ENCODE measurements around the gene PRKACG. TPM values are rescaled to one million over a fixed set of nuclear protein-coding genes. Genes with fewer than 3 reads are reported as not detected.

The PRKACG gene
- polyA plus RNA-seq, 1 donor from 2014 or later, result not detected

DNA sequence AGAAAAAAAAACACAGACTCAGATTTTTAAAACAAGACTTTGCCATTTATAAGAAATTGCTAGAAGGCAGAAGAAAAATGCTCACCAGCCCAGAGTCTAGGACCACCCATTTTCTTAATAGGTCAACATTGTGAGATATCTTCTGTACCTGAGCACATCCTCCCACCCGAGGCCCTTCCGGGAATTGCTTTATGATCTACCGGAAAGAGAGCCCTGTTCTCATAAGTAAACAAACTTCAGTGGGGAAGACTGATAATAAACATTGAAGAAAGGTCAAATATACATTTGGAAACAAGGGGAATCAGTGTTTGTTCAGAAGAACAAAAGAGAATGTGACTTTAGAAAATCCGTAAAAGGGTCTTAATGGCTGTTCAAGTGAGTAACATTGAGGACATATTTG, 44.4 kb downstream of the PRKACG start:
- Histone ChIP-seq H2AFZ (ENCODE audit: low read depth, low read length) (no peak overlapping the region), H3K79me2 (replicated peaks; ENCODE audit: insufficient read depth, low read length) (no peaks in the 10 kb centered on the region), H3K9me2 (ENCODE audit: insufficient read depth, low read length) (no peaks in the 10 kb centered on the region), H3K9ac (ENCODE audit: low read length) (no peak overlapping the region), H3K4me2 (ENCODE audit: low read length) (no peak overlapping the region), H3K36me3 (ENCODE audit: insufficient read depth, low read length) (no peaks in the 10 kb centered on the region), H3K27me3 (ENCODE audit: insufficient read depth, low read depth, low read length) (no peaks in the 10 kb centered on the region), H4K20me1 (ENCODE audit: insufficient read depth) (no peaks in the 10 kb centered on the region), H3F3A (ENCODE audit: insufficient read depth, low read length, poor library complexity, severe bottlenecking) (no peaks in the 10 kb centered on the region), H3K27ac (ENCODE audit: low read length) (no peak overlapping the region), H3K9me3 (ENCODE audit: low read length) (no peaks in the 10 kb centered on the region), H3K4me3 (ENCODE audit: low read length) (no peak overlapping the region)
- TF ChIP-seq, protein P1, sequence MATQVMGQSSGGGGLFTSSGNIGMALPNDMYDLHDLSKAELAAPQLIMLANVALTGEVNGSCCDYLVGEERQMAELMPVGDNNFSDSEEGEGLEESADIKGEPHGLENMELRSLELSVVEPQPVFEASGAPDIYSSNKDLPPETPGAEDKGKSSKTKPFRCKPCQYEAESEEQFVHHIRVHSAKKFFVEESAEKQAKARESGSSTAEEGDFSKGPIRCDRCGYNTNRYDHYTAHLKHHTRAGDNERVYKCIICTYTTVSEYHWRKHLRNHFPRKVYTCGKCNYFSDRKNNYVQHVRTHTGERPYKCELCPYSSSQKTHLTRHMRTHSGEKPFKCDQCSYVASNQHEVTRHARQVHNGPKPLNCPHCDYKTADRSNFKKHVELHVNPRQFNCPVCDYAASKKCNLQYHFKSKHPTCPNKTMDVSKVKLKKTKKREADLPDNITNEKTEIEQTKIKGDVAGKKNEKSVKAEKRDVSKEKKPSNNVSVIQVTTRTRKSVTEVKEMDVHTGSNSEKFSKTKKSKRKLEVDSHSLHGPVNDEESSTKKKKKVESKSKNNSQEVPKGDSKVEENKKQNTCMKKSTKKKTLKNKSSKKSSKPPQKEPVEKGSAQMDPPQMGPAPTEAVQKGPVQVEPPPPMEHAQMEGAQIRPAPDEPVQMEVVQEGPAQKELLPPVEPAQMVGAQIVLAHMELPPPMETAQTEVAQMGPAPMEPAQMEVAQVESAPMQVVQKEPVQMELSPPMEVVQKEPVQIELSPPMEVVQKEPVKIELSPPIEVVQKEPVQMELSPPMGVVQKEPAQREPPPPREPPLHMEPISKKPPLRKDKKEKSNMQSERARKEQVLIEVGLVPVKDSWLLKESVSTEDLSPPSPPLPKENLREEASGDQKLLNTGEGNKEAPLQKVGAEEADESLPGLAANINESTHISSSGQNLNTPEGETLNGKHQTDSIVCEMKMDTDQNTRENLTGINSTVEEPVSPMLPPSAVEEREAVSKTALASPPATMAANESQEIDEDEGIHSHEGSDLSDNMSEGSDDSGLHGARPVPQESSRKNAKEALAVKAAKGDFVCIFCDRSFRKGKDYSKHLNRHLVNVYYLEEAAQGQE (IDR thresholded peaks at IDR 0.05; ENCODE audit: borderline replicate concordance), result no peak
- TF ChIP-seq SMC3 (conservative IDR thresholded peaks at IDR 0.05; ENCODE audit: poor library complexity) (no peak), EP300 (conservative IDR thresholded peaks at IDR 0.05; ENCODE audit: poor library complexity, severe bottlenecking) (no peak), MXI1 (conservative IDR thresholded peaks at IDR 0.05; ENCODE audit: poor library complexity, severe bottlenecking) (no peak), POLR2AphosphoS5 (IDR thresholded peaks at IDR 0.05) (no peak), EZH2 (IDR thresholded peaks at IDR 0.05; ENCODE audit: borderline replicate concordance, insufficient read depth, low read length, poor library complexity, severe bottlenecking) (no peak), TAF1 (IDR thresholded peaks at IDR 0.05; ENCODE audit: low read depth) (no peak), RAD21 (conservative IDR thresholded peaks at IDR 0.05) (no peak)
- TF ChIP-seq, protein P2, sequence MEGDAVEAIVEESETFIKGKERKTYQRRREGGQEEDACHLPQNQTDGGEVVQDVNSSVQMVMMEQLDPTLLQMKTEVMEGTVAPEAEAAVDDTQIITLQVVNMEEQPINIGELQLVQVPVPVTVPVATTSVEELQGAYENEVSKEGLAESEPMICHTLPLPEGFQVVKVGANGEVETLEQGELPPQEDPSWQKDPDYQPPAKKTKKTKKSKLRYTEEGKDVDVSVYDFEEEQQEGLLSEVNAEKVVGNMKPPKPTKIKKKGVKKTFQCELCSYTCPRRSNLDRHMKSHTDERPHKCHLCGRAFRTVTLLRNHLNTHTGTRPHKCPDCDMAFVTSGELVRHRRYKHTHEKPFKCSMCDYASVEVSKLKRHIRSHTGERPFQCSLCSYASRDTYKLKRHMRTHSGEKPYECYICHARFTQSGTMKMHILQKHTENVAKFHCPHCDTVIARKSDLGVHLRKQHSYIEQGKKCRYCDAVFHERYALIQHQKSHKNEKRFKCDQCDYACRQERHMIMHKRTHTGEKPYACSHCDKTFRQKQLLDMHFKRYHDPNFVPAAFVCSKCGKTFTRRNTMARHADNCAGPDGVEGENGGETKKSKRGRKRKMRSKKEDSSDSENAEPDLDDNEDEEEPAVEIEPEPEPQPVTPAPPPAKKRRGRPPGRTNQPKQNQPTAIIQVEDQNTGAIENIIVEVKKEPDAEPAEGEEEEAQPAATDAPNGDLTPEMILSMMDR (IDR thresholded peaks at IDR 0.05; ENCODE audit: poor library complexity, severe bottlenecking), result no peak

DNA sequence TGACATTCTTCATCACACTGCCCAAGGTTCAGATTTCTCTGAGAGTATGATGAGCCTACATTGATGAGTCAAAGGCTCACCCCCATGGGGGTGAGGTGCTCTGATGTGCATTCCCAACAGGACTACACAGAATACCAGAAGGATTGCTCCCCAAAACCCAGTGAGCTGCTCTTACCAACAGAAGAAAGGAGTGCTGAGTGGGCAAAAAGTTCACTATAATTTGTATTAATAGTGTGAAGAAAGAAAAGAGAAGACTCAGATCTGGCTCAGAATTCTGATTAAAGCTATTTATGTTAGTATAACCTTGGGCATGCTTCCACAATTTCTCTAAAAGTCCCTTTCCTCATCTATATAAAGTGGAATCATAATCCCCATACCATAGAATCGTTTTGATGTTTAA, 46.1 kb downstream of the PRKACG start:
- H3K4me3 ChIP-seq (ENCODE audit: low read length), result no peak overlapping the region
- H3K27ac ChIP-seq (ENCODE audit: low read length), result no peak overlapping the region
- no peak overlapping the region for H3K4me2 ChIP-seq (ENCODE audit: low read length)
- no peaks in the 10 kb centered on the region for H4K20me1 ChIP-seq (ENCODE audit: insufficient read depth)
- no peak overlapping the region for H2AFZ ChIP-seq (ENCODE audit: low read depth, low read length)
- no peaks in the 10 kb centered on the region for H3K9me3 ChIP-seq (ENCODE audit: low read length)
- no peaks in the 10 kb centered on the region for H3F3A ChIP-seq (ENCODE audit: insufficient read depth, low read length, poor library complexity, severe bottlenecking)
- no peaks in the 10 kb centered on the region for H3K36me3 ChIP-seq (ENCODE audit: insufficient read depth, low read length)
- no peaks in the 10 kb centered on the region for H3K9me2 ChIP-seq (ENCODE audit: insufficient read depth, low read length)
- H3K27me3 ChIP-seq (ENCODE audit: insufficient read depth, low read depth, low read length), result no peaks in the 10 kb centered on the region
- H3K9ac ChIP-seq (ENCODE audit: low read length), result no peak overlapping the region
- no peaks in the 10 kb centered on the region for H3K79me2 ChIP-seq (replicated peaks; ENCODE audit: insufficient read depth, low read length)
- no peak for TF ChIP-seq RAD21 (conservative IDR thresholded peaks at IDR 0.05)
- no peak for TF ChIP-seq MXI1 (conservative IDR thresholded peaks at IDR 0.05; ENCODE audit: poor library complexity, severe bottlenecking)
- TF ChIP-seq, protein P2 (IDR thresholded peaks at IDR 0.05; ENCODE audit: poor library complexity, severe bottlenecking), result no peak
- TF ChIP-seq TAF1 (IDR thresholded peaks at IDR 0.05; ENCODE audit: low read depth), result no peak
- TF ChIP-seq, protein P1 (IDR thresholded peaks at IDR 0.05; ENCODE audit: borderline replicate concordance), result no peak
- no peak for TF ChIP-seq SMC3 (conservative IDR thresholded peaks at IDR 0.05; ENCODE audit: poor library complexity)
- no peak for TF ChIP-seq POLR2AphosphoS5 (IDR thresholded peaks at IDR 0.05)
- TF ChIP-seq EP300 (conservative IDR thresholded peaks at IDR 0.05; ENCODE audit: poor library complexity, severe bottlenecking), result no peak
- no peak for TF ChIP-seq EZH2 (IDR thresholded peaks at IDR 0.05; ENCODE audit: borderline replicate concordance, insufficient read depth, low read length, poor library complexity, severe bottlenecking)

All from neural cell (in vitro differentiated cells).